Uterus (tissue), 2 donors: ENCODE results near the gene BTK.

Experiments
- POLR2A ChIP-seq, 2 donors: fragments of 450-650 bp; IDR thresholded peaks; one replicate each; pipeline ENCODE4 v1.6.1; 2016; ENCODE audit warnings: antibody characterized with exemption in 2 of 2, mild to moderate bottlenecking in 1 of 2, moderate library complexity in 1 of 2
- TF ChIP-seq, protein P1 (sequence below), 4 experiments: fragments of 200-600 bp in 2 of 4; fragments of 450-650 bp in 2 of 4; sonication (generic) in 2 of 4; IDR thresholded peaks; one replicate each; pipeline ENCODE4 v1.5.1; 2016 to 2019; ENCODE audit warnings: antibody characterized with exemption in 4 of 4, mild to moderate bottlenecking in 2 of 4, moderate library complexity in 1 of 4

DNA sequence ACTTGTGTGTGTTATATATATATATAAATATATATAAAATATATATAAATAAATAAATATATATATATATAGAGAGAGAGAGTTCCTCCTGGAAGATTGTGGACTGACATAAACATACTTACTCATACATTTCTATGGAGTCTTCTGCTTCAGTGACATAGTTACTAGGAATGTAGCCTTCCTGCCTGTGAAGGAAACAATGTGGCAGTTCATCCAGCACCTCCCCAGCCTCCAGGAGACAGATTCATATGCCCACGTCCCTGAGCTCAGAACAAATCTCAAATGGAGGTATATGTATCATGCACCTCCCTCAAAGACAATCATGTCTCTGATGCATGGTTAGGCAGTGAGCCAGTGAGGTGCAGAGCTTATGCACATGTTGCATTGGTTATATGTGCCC is 26.0 kb downstream of the BTK start:
- TF ChIP-seq, protein P1, sequence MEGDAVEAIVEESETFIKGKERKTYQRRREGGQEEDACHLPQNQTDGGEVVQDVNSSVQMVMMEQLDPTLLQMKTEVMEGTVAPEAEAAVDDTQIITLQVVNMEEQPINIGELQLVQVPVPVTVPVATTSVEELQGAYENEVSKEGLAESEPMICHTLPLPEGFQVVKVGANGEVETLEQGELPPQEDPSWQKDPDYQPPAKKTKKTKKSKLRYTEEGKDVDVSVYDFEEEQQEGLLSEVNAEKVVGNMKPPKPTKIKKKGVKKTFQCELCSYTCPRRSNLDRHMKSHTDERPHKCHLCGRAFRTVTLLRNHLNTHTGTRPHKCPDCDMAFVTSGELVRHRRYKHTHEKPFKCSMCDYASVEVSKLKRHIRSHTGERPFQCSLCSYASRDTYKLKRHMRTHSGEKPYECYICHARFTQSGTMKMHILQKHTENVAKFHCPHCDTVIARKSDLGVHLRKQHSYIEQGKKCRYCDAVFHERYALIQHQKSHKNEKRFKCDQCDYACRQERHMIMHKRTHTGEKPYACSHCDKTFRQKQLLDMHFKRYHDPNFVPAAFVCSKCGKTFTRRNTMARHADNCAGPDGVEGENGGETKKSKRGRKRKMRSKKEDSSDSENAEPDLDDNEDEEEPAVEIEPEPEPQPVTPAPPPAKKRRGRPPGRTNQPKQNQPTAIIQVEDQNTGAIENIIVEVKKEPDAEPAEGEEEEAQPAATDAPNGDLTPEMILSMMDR (IDR thresholded peaks at IDR 0.05) = no peak
- TF ChIP-seq POLR2A (IDR thresholded peaks at IDR 0.05) = no peak
